Small intestine (tissue), 7 donors: Measurements from ENCODE around the gene FBXO42. TPM values are rescaled to one million over a fixed set of nuclear protein-coding genes. Genes with fewer than 3 reads are reported as not detected.
A peak's percentile ranks its signal among the peaks of the same experiment; 100 is the strongest.
"Not testable (repeated sequence)": the region's sequence is repeated elsewhere in the genome, so short reads cannot be mapped to it uniquely, and the experiment has no call there.

Experiments used
- DNase-seq, 2 donors: peaks; one replicate each; pipeline versions ENCODE4 v3.0.0 to v3.0.0-alpha.2; 2013
- FAIRE-seq: peaks from 2 replicates; lab custom pipeline; 2012; peaks lifted over from hg19 to GRCh38; lab: Jason Lieb, UNC
- H3K27ac ChIP-seq, 3 donors: one replicate each; pipeline ENCODE4 v1.5.1; 2013; ENCODE audit warnings: low read length in 2 of 3, mild to moderate bottlenecking in 2 of 3, control low read depth in 1 of 3, inconsistent platforms in 1 of 3, low read depth in 1 of 3, moderate library complexity in 1 of 3
- H3K27me3 ChIP-seq, 3 donors: one replicate each; pipeline ENCODE4 v1.6.1; 2013; ENCODE audit warnings: low read length in 3 of 3, inconsistent platforms in 1 of 3; ENCODE audit not compliant: control insufficient read depth in 3 of 3, insufficient read depth in 3 of 3
- H3K36me3 ChIP-seq, 3 donors: one replicate each; pipeline ENCODE4 v1.6.1; 2013; ENCODE audit warnings: low read length in 3 of 3, inconsistent platforms in 1 of 3, low read depth in 1 of 3, mild to moderate bottlenecking in 1 of 3, moderate library complexity in 1 of 3; ENCODE audit not compliant: control insufficient read depth in 3 of 3, insufficient read depth in 2 of 3
- H3K4me1 ChIP-seq, 3 donors: one replicate each; pipeline ENCODE4 v1.6.1; 2013; ENCODE audit warnings: low read length in 2 of 3, inconsistent platforms in 1 of 3, low read depth in 1 of 3, mild to moderate bottlenecking in 1 of 3, moderate library complexity in 1 of 3; ENCODE audit not compliant: control insufficient read depth in 3 of 3, insufficient read depth in 2 of 3
- H3K4me3 ChIP-seq, 3 donors: one replicate each; pipeline ENCODE4 v1.5.1; 2013; ENCODE audit warnings: low read length in 3 of 3, control low read depth in 1 of 3, inconsistent platforms in 1 of 3, low read depth in 1 of 3, mild to moderate bottlenecking in 1 of 3, moderate library complexity in 1 of 3
- H3K9me3 ChIP-seq, 2 donors: one replicate each; pipeline ENCODE4 v1.6.1; 2013; ENCODE audit warnings: low read depth in 1 of 2, low read length in 1 of 2; ENCODE audit not compliant: control insufficient read depth in 2 of 2, insufficient read depth in 1 of 2
- WGBS, 3 donors: extraction: QIAGEN DNeasy Blood & Tissue Kit; methylation state at CpG; one replicate each; pipeline ENCODE4 v1.1.7; 2013; 5-methylcytosine and 5-hydroxymethylcytosine counted together
- polyA plus RNA-seq, 4 donors: library from polyadenylated mRNA; stranded (reverse) in 3 of 4; unstranded in 1 of 4; fragments of 200-250 nt in 3 of 4; fragments of 120-200 nt in 1 of 4; gene quantifications; one replicate each; pipeline versions ENCODE4 v1.2.1 to v1.2.3, GENCODE V29; 2013
- donor health status: healthy with polysubstance abuse.
- donor health status: control.
- donor health status: control.
- donor health status: Bipolar disorder and iron deficiency.
- donor health status: healthy.

Gene FBXO42
- polyA plus RNA-seq, 4 donors, result 10.0 to 14.5 (median 12.2) TPM

GRCh38 chr1:16218674-16219071 lies 133.6 kb downstream of the FBXO42 start:
- H3K4me1 ChIP-seq, result peaks cover 0 to 26% (median 4%) of the 10 kb centered on the region in 3 donors
- 85 to 91% (median 85%) methylated on average over 6 of the region's 6 CpGs for WGBS, 3 donors
- H3K36me3 ChIP-seq, result no peaks in the 10 kb centered on the region
- H3K27me3 ChIP-seq, result no peaks in the 10 kb centered on the region
- no peak for FAIRE-seq
- no peak for DNase-seq
- H3K9me3 ChIP-seq, result no peaks in the 10 kb centered on the region
- H3K27ac ChIP-seq, result peak overlapping the region in 2 of 3 donors; percentile 22 to 89
- no peak overlapping the region for H3K4me3 ChIP-seq

- WGBS, 3 donors, result 28 to 61% (median 56%) methylated on average over 12 of the region's 12 CpGs
- Histone ChIP-seq H3K9me3 (no peaks in the 10 kb centered on the region), H3K27ac (peak overlapping the region; percentile 54 to 89 (median 82)), H3K4me3 (peak overlapping the region in 2 of 3 donors; percentile 21 to 50), H3K36me3 (no peaks in the 10 kb centered on the region), H3K27me3 (no peaks in the 10 kb centered on the region), H3K4me1 (peaks cover 0 to 26% (median 4%) of the 10 kb centered on the region in 3 donors)
- no peak for FAIRE-seq
- peak in 1 of 2 donors; percentile 74 for DNase-seq
Observed at GRCh38 chr1:16218014-16218673, 134.1 kb downstream of the FBXO42 start.

- Histone ChIP-seq H3K27ac (peak overlapping the region; percentile 86 to 96 (median 89)), H3K4me1 (peaks cover 0 to 35% (median 4%) of the 10 kb centered on the region in 3 donors), H3K27me3 (no peaks in the 10 kb centered on the region), H3K9me3 (no peaks in the 10 kb centered on the region), H3K36me3 (no peaks in the 10 kb centered on the region), H3K4me3 (peak overlapping the region in 2 of 3 donors; percentile 49 to 50)
- FAIRE-seq (no peak), DNase-seq (peak; percentile 99)
- WGBS, 3 donors, result 1 to 4% (median 3%) methylated on average over 39 to 46 of the region's 46 CpGs
Observed at GRCh38 chr1:16217061-16217785, 135.1 kb downstream of the FBXO42 start.

- H3K36me3 ChIP-seq, result no peaks in the 10 kb centered on the region
- H3K27me3 ChIP-seq, result no peaks in the 10 kb centered on the region
- H3K4me3 ChIP-seq, result peak overlapping the region in 2 of 3 donors; percentile 49 to 50
- peaks cover 0 to 42% (median 4%) of the 10 kb centered on the region in 3 donors for H3K4me1 ChIP-seq
- DNase-seq, result peak; percentile 80 to 94
- peak overlapping the region; percentile 86 to 96 (median 89) for H3K27ac ChIP-seq
- no peaks in the 10 kb centered on the region for H3K9me3 ChIP-seq
- 18 to 30% (median 30%) methylated on average over 33 of the region's 33 CpGs for WGBS, 3 donors
- FAIRE-seq, result no peak
Observed at GRCh38 chr1:16215882-16216753, 136.2 kb downstream of the FBXO42 start.

- WGBS, 3 donors, result 89 to 94% (median 90%) methylated on average over 13 to 14 of the region's 14 CpGs
- DNase-seq, H3K27ac ChIP-seq, H3K9me3 ChIP-seq, H3K4me3 ChIP-seq, H3K27me3 ChIP-seq, H3K36me3 ChIP-seq, FAIRE-seq: not testable (repeated sequence)
- peaks cover 0 to 46% (median 4%) of the 10 kb centered on the region in 3 donors for H3K4me1 ChIP-seq
Observed at GRCh38 chr1:16215240-16215639, 137.0 kb downstream of the FBXO42 start.

- H3K4me3 ChIP-seq, H3K9me3 ChIP-seq, H3K27me3 ChIP-seq, H3K27ac ChIP-seq, H3K36me3 ChIP-seq, DNase-seq, FAIRE-seq: not testable (repeated sequence)
- WGBS, 3 donors, result 86 to 92% (median 91%) methylated on average over 3 of the region's 3 CpGs
- H3K4me1 ChIP-seq, result peaks cover 0 to 42% (median 3%) of the 10 kb centered on the region in 3 donors
Observed at GRCh38 chr1:16213544-16213943, 138.7 kb downstream of the FBXO42 start.

- FAIRE-seq, result no peak
- H3K27me3 ChIP-seq, result no peaks in the 10 kb centered on the region
- H3K4me1 ChIP-seq, result peaks cover 0 to 37% (median 3%) of the 10 kb centered on the region in 3 donors
- H3K36me3 ChIP-seq, result peaks cover 0 to 7% (median 0%) of the 10 kb centered on the region in 3 donors
- H3K27ac ChIP-seq, result peak overlapping the region in 1 of 3 donors; percentile 32
- H3K4me3 ChIP-seq, result no peak overlapping the region
- 36 to 66% (median 51%) methylated on average over 3 of the region's 3 CpGs for WGBS, 3 donors
- H3K9me3 ChIP-seq, result no peaks in the 10 kb centered on the region
- DNase-seq, result no peak
Observed at GRCh38 chr1:16213013-16213412, 139.3 kb downstream of the FBXO42 start.
